WTC11 (cell line): ENCODE measurements around the gene TMTC2. TPM values are rescaled to one million over a fixed set of nuclear protein-coding genes. Genes with fewer than 3 reads are reported as not detected.
A peak's percentile ranks its signal among the peaks of the same experiment; 100 is the strongest.

ENCODE experiments used
- ATAC-seq: fragments of 200-7000 bp; cut with Tn5 transposase; 2 replicates; pipeline ENCODE4 v1.10.0; 2021; ENCODE audit warnings: mild to moderate bottlenecking, moderate library complexity
- CTCF ChIA-PET: fragments of 300-600 bp; sonication (Branson Sonifier 250); formaldehyde crosslinking; loops from one replicate; lab custom pipeline; 2021; ENCODE audit warnings: antibody characterized with exemption; lab: Charles Lee
- POLR2A ChIA-PET: fragments of 350-600 bp; sonication (Branson Sonifier 250); formaldehyde crosslinking; loops from one replicate; lab custom pipeline; 2021; ENCODE audit warnings: antibody characterized with exemption; lab: Charles Lee
- DNase-seq: peaks from one replicate; pipeline ENCODE4 v3.0.0; 2021; ENCODE audit warnings: low spot score
- H3K27ac Mint-ChIP-seq: 2 replicates; pipeline ENCODE4 v1.8.0; 2021; ENCODE audit warnings: mixed read lengths
- H3K27me3 Mint-ChIP-seq: 2 replicates; pipeline ENCODE4 v1.8.0; 2021; ENCODE audit warnings: low read depth, mild to moderate bottlenecking, moderate library complexity, mixed read lengths
- H3K36me3 Mint-ChIP-seq: 2 replicates; pipeline ENCODE4 v1.8.0; 2021; ENCODE audit warnings: mixed read lengths
- H3K4me1 Mint-ChIP-seq: 2 replicates; pipeline ENCODE4 v1.8.0; 2022; ENCODE audit warnings: mixed read lengths
- H3K4me3 Mint-ChIP-seq: 2 replicates; pipeline ENCODE4 v1.8.0; 2021; ENCODE audit warnings: mild to moderate bottlenecking, moderate library complexity, mixed read lengths
- H3K9me3 Mint-ChIP-seq: 2 replicates; pipeline ENCODE4 v1.8.0; 2021; ENCODE audit warnings: mixed read lengths
- CREB1 ChIP-seq: sonication (generic); formaldehyde crosslinking; IDR thresholded peaks from 2 replicates; pipeline ENCODE4 v1.8.0; 2023; ENCODE audit warnings: mild to moderate bottlenecking, missing genetic modification reagents
- E2F5 ChIP-seq: sonication (generic); formaldehyde crosslinking; IDR thresholded peaks from 2 replicates; pipeline ENCODE4 v1.8.1; 2022; ENCODE audit warnings: mild to moderate bottlenecking, moderate library complexity, missing genetic modification reagents
- GABPB1 ChIP-seq: sonication (generic); formaldehyde crosslinking; IDR thresholded peaks from 2 replicates; pipeline ENCODE4 v1.8.1; 2023; ENCODE audit warnings: mild to moderate bottlenecking, missing genetic modification reagents
- IRF1 ChIP-seq: sonication (generic); formaldehyde crosslinking; IDR thresholded peaks from 2 replicates; pipeline ENCODE4 v1.8.0; 2023; ENCODE audit warnings: missing genetic modification reagents
- NR2C2 ChIP-seq: sonication (generic); formaldehyde crosslinking; IDR thresholded peaks from 2 replicates; pipeline ENCODE4 v1.8.0; 2022; ENCODE audit warnings: mild to moderate bottlenecking, missing genetic modification reagents
- NR3C1 ChIP-seq: sonication (generic); formaldehyde crosslinking; conservative IDR thresholded peaks from 2 replicates; pipeline ENCODE4 v1.8.1; 2023; ENCODE audit warnings: low read depth, mild to moderate bottlenecking, missing genetic modification reagents
- RELA ChIP-seq: sonication (generic); formaldehyde crosslinking; IDR thresholded peaks from 2 replicates; pipeline ENCODE4 v1.8.1; 2022; ENCODE audit warnings: missing genetic modification reagents, mild to moderate bottlenecking, borderline replicate concordance
- RORB ChIP-seq: fragments of 250-450 bp; sonication (Bioruptor Pico); IDR thresholded peaks from 2 replicates; pipeline ENCODE4 v1.9.0; 2021; ENCODE audit warnings: mild to moderate bottlenecking
- SP1 ChIP-seq: sonication (generic); formaldehyde crosslinking; conservative IDR thresholded peaks from 2 replicates; pipeline ENCODE4 v1.8.1; 2022; ENCODE audit warnings: missing genetic modification reagents
- STAT6 ChIP-seq: sonication (generic); formaldehyde crosslinking; conservative IDR thresholded peaks from 2 replicates; pipeline ENCODE4 v1.8.1; 2023; ENCODE audit warnings: mild to moderate bottlenecking, low read depth, missing genetic modification reagents, moderate library complexity
- ZNF263 ChIP-seq: sonication (generic); formaldehyde crosslinking; IDR thresholded peaks from 2 replicates; pipeline ENCODE4 v1.8.1; 2022; ENCODE audit warnings: low read depth, mild to moderate bottlenecking, moderate library complexity, missing genetic modification reagents
- ZNF396 ChIP-seq: fragments of 250-450 bp; sonication (Bioruptor Pico); IDR thresholded peaks from 2 replicates; pipeline ENCODE4 v1.8.0; 2021; ENCODE audit warnings: mild to moderate bottlenecking, moderate library complexity, borderline replicate concordance
- ZNF423 ChIP-seq: fragments of 250-450 bp; sonication (Bioruptor Pico); IDR thresholded peaks from 2 replicates; pipeline ENCODE4 v2.1.2; 2022; ENCODE audit warnings: mild to moderate bottlenecking, moderate library complexity
- ZNF532 ChIP-seq: fragments of 250-450 bp; sonication (Bioruptor Pico); IDR thresholded peaks from 2 replicates; pipeline ENCODE4 v1.9.0; 2021; ENCODE audit warnings: mild to moderate bottlenecking, borderline replicate concordance
- ZNF671 ChIP-seq: fragments of 250-450 bp; sonication (Bioruptor Pico); IDR thresholded peaks from 2 replicates; pipeline ENCODE4 v1.8.0; 2021; ENCODE audit warnings: mild to moderate bottlenecking
- total RNA-seq: library from RNA; stranded (reverse); gene quantifications from 3 replicates; pipeline ENCODE4 v1.2.3, GENCODE V29; 2021
- TF ChIP-seq, protein P1 (sequence below): sonication (generic); formaldehyde crosslinking; IDR thresholded peaks from 2 replicates; pipeline ENCODE4 v1.8.0; 2022; ENCODE audit warnings: mild to moderate bottlenecking, missing genetic modification reagents
- TF ChIP-seq, protein P2 (sequence below): sonication (generic); formaldehyde crosslinking; IDR thresholded peaks from 2 replicates; pipeline ENCODE4 v1.8.1; 2023; ENCODE audit warnings: mild to moderate bottlenecking, missing genetic modification reagents, borderline replicate concordance
- TF ChIP-seq, protein P3 (sequence below): sonication (generic); formaldehyde crosslinking; IDR thresholded peaks from 2 replicates; pipeline ENCODE4 v1.8.1; 2023; ENCODE audit warnings: mild to moderate bottlenecking, missing genetic modification reagents, moderate library complexity
- TF ChIP-seq, protein P4 (sequence below): sonication (generic); formaldehyde crosslinking; IDR thresholded peaks from 2 replicates; pipeline ENCODE4 v1.8.0; 2022; ENCODE audit warnings: mild to moderate bottlenecking, missing genetic modification reagents
- TF ChIP-seq, protein P5 (sequence below): sonication (generic); formaldehyde crosslinking; conservative IDR thresholded peaks from 2 replicates; pipeline ENCODE4 v1.8.1; 2022; ENCODE audit warnings: mild to moderate bottlenecking, missing genetic modification reagents

The TMTC2 gene
- total RNA-seq, 1 experiment from 2014 or later: 6.4 TPM

- no peak for TF ChIP-seq STAT6
- TF ChIP-seq, all 79 proteins: peak for 0
Observed at GRCh38 chr12:82904219-82904790, 217.6 kb downstream of the TMTC2 start (continued).

DNA sequence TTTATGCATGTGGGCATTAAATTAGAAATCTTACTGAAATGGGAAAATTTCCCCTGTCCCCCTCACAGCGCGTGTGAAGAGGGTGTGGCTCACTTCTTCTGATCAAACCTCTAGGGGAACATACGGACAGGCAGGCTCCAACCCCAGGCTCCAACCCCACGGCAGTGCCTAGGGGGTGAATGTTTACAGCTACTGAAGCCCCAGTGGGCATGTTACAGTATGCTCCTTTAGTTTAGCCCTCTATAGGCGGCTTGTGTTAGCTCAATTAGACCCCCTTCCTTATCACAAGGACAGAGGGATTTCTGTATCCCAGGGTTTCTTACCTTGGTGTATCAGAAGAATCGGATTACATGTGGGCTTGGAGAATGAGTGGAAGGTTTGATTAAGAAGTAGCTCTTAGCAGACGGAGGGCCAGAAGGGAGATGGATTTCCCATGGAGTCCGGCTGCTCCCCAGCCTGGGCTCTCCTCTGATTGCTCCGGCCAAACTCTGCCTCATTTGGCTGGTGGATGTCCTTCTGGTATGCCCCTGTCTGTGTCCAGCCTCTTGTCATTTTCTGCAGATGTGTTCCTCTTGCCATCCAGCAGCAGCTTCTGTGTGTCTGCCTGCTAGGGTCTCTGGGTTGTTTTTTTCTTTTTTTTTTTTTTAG lies 223.7 kb downstream of the TMTC2 start:
- Mint-ChIP-seq H3K9me3 (no peaks in the 10 kb centered on the region), H3K36me3 (no peaks in the 10 kb centered on the region), H3K4me3 (no peak overlapping the region), H3K4me1 (peaks cover 16% of the 10 kb centered on the region), H3K27me3 (no peaks in the 10 kb centered on the region), H3K27ac (no peak overlapping the region)
- ChIA-PET CTCF (interaction anchor here (0.6 to 1.8 kb wide), 10 partner anchors 16 to 479 kb away, joined by 3 to 16 read pairs (median 3); partner anchors contain the start of gene TMTC2), POLR2A (no interaction called here)
- DNase-seq (peak; percentile 31), ATAC-seq (peak; percentile 98)
- TF ChIP-seq ZNF396 (no peak), IRF1 (no peak), GABPB1 (CRISPR knock-in tag) (no peak), ZNF671 (CRISPR knock-in tag) (no peak), RELA (CRISPR knock-in tag) (no peak), SP1 (CRISPR knock-in tag) (no peak), E2F5 (CRISPR knock-in tag) (no peak), NR2C2 (no peak), RORB (CRISPR knock-in tag) (no peak), ZNF532 (no peak), ZNF423 (no peak), NR3C1 (CRISPR knock-in tag) (no peak), ZNF263 (CRISPR knock-in tag) (no peak), CREB1 (CRISPR knock-in tag) (no peak)
- TF ChIP-seq, protein P1, sequence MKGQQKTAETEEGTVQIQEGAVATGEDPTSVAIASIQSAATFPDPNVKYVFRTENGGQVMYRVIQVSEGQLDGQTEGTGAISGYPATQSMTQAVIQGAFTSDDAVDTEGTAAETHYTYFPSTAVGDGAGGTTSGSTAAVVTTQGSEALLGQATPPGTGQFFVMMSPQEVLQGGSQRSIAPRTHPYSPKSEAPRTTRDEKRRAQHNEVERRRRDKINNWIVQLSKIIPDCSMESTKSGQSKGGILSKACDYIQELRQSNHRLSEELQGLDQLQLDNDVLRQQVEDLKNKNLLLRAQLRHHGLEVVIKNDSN (CRISPR knock-in tag): no peak
- TF ChIP-seq, protein P2, sequence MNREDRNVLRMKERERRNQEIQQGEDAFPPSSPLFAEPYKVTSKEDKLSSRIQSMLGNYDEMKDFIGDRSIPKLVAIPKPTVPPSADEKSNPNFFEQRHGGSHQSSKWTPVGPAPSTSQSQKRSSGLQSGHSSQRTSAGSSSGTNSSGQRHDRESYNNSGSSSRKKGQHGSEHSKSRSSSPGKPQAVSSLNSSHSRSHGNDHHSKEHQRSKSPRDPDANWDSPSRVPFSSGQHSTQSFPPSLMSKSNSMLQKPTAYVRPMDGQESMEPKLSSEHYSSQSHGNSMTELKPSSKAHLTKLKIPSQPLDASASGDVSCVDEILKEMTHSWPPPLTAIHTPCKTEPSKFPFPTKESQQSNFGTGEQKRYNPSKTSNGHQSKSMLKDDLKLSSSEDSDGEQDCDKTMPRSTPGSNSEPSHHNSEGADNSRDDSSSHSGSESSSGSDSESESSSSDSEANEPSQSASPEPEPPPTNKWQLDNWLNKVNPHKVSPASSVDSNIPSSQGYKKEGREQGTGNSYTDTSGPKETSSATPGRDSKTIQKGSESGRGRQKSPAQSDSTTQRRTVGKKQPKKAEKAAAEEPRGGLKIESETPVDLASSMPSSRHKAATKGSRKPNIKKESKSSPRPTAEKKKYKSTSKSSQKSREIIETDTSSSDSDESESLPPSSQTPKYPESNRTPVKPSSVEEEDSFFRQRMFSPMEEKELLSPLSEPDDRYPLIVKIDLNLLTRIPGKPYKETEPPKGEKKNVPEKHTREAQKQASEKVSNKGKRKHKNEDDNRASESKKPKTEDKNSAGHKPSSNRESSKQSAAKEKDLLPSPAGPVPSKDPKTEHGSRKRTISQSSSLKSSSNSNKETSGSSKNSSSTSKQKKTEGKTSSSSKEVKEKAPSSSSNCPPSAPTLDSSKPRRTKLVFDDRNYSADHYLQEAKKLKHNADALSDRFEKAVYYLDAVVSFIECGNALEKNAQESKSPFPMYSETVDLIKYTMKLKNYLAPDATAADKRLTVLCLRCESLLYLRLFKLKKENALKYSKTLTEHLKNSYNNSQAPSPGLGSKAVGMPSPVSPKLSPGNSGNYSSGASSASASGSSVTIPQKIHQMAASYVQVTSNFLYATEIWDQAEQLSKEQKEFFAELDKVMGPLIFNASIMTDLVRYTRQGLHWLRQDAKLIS (CRISPR knock-in tag): no peak
- TF ChIP-seq, protein P3, sequence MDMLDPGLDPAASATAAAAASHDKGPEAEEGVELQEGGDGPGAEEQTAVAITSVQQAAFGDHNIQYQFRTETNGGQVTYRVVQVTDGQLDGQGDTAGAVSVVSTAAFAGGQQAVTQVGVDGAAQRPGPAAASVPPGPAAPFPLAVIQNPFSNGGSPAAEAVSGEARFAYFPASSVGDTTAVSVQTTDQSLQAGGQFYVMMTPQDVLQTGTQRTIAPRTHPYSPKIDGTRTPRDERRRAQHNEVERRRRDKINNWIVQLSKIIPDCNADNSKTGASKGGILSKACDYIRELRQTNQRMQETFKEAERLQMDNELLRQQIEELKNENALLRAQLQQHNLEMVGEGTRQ (CRISPR knock-in tag): no peak
- TF ChIP-seq, protein P4, sequence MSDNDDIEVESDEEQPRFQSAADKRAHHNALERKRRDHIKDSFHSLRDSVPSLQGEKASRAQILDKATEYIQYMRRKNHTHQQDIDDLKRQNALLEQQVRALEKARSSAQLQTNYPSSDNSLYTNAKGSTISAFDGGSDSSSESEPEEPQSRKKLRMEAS: no peak
- TF ChIP-seq, protein P5, sequence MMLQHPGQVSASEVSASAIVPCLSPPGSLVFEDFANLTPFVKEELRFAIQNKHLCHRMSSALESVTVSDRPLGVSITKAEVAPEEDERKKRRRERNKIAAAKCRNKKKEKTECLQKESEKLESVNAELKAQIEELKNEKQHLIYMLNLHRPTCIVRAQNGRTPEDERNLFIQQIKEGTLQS (CRISPR knock-in tag): no peak
